Mesothelial cell of epicardium (in vitro differentiated cells): ENCODE measurements around the gene UTP25. TPM values are rescaled to one million over a fixed set of nuclear protein-coding genes. Genes with fewer than 3 reads are reported as not detected.

Source experiments
- total RNA-seq: library from RNA; stranded (reverse); gene quantifications from 3 replicates; pipeline ENCODE4 v1.2.1, GENCODE V29; 2021

Gene UTP25
- total RNA-seq, 1 donor from 2014 or later = 9.7 TPM

Other genes with a start within 250 kb of the UTP25 start
- 3.8 to 5.2 TPM (median 4.5 TPM) in 3 replicates for gene CAMK1G, start 244.3 kb upstream of the UTP25 start, total RNA-seq
- 34.7 to 37.0 TPM (median 37.0 TPM) in 3 replicates for gene LAMB3, start 175.5 kb upstream of the UTP25 start, total RNA-seq
- 3.6 to 5.6 TPM (median 4.1 TPM) in 3 replicates for gene G0S2, start 152.6 kb upstream of the UTP25 start, total RNA-seq
- gene HSD11B1, start 123.1 kb upstream of the UTP25 start, total RNA-seq = 0.63 TPM in 1 of 3 replicates, not detected in the others
- 0.85 to 1.2 TPM (median 1.1 TPM) in 3 replicates for gene TRAF3IP3, start 71.9 kb upstream of the UTP25 start, total RNA-seq
- 3.5 to 3.8 TPM (median 3.5 TPM) in 3 replicates for gene C1orf74, start 43.4 kb upstream of the UTP25 start, total RNA-seq
- gene IRF6, start 21.8 kb upstream of the UTP25 start, total RNA-seq = 38.1 to 43.1 TPM (median 39.9 TPM) in 3 replicates
- gene SYT14, start 110.2 kb downstream of the UTP25 start, total RNA-seq = 1.1 to 1.8 TPM (median 1.7 TPM) in 3 replicates